ENCODE measurements around the gene SERTAD1.

GRCh38 chr19:40471111-40471510, 45.3 kb upstream of the SERTAD1 start:
- no peak for TF ChIP-seq POLR2AphosphoS5 (IDR thresholded peaks at IDR 0.05; ENCODE audit: borderline replicate concordance, low read depth, low read length)
- TF ChIP-seq FOXP2 (optimal IDR thresholded peaks at IDR 0.05; ENCODE audit: control extremely low read depth, extremely low read length, insufficient read depth) = no peak

Data from SK-N-MC (cell line).